Activated CD4-positive, alpha-beta T cell treated with anti-CD3 and anti-CD28 coated beads, Interleukin-2, amount 50 U/mL, for 1 hour (primary cell): ENCODE results near the gene DENND1B.
"Not testable (repeated sequence)": the region's sequence is repeated elsewhere in the genome, so short reads cannot be mapped to it uniquely, and the experiment has no call there.

Experiments
- DNase-seq: peaks from one replicate; pipeline ENCODE4 v3.0.0-alpha.2; 2020

Gene DENND1B

GRCh38 chr1:197743578-197743977 is 31.7 kb downstream of the DENND1B start:
- DNase-seq, result no peak

- DNase-seq, result no peak
These were observed 34.3 kb downstream of the DENND1B start for GRCh38 chr1:197740992-197741391.

GRCh38 chr1:197738927-197739326 is 36.4 kb downstream of the DENND1B start:
- DNase-seq, result no peak

GRCh38 chr1:197737916-197738315 is 37.4 kb downstream of the DENND1B start:
- DNase-seq, result no peak

- no peak for DNase-seq
These were observed 38.6 kb downstream of the DENND1B start for GRCh38 chr1:197736685-197737084.

GRCh38 chr1:197735461-197735860 is 39.8 kb downstream of the DENND1B start:
- no peak for DNase-seq

- DNase-seq, result no peak
These were observed 42.0 kb downstream of the DENND1B start for GRCh38 chr1:197733324-197733723.

GRCh38 chr1:197732187-197732586 is 43.1 kb downstream of the DENND1B start:
- DNase-seq, result no peak

GRCh38 chr1:197731449-197731848 is 43.8 kb downstream of the DENND1B start:
- no peak for DNase-seq

GRCh38 chr1:197725976-197726375 is 49.3 kb downstream of the DENND1B start:
- DNase-seq, result no peak

- DNase-seq, result no peak
These were observed 50.2 kb downstream of the DENND1B start for GRCh38 chr1:197725044-197725443.

GRCh38 chr1:197715806-197716205 is 59.5 kb downstream of the DENND1B start:
- DNase-seq, result no peak

GRCh38 chr1:197706601-197707000 is 68.7 kb downstream of the DENND1B start:
- DNase-seq, result no peak

- DNase-seq, result no peak
These were observed 69.3 kb downstream of the DENND1B start for GRCh38 chr1:197705941-197706340.

GRCh38 chr1:197700688-197701087 is 74.6 kb downstream of the DENND1B start:
- not testable (repeated sequence) for DNase-seq

GRCh38 chr1:197696372-197696771 is 78.9 kb downstream of the DENND1B start:
- no peak for DNase-seq

- no peak for DNase-seq
These were observed 79.3 kb downstream of the DENND1B start for GRCh38 chr1:197695961-197696360.

GRCh38 chr1:197692965-197693364 is 82.3 kb downstream of the DENND1B start:
- DNase-seq, result no peak

GRCh38 chr1:197691816-197692215 is 83.5 kb downstream of the DENND1B start:
- DNase-seq, result no peak

GRCh38 chr1:197690074-197690473 is 85.2 kb downstream of the DENND1B start:
- DNase-seq, result no peak

GRCh38 chr1:197688233-197688632 is 87.0 kb downstream of the DENND1B start:
- no peak for DNase-seq

GRCh38 chr1:197686702-197687355 is 88.5 kb downstream of the DENND1B start:
- no peak for DNase-seq

- DNase-seq, result no peak
These were observed 89.0 kb downstream of the DENND1B start for GRCh38 chr1:197686231-197686630.

GRCh38 chr1:197685785-197686184 is 89.5 kb downstream of the DENND1B start:
- no peak for DNase-seq

GRCh38 chr1:197683895-197684553 is 91.3 kb downstream of the DENND1B start:
- no peak for DNase-seq
